ENCODE data around the gene LGI1. TPM values are rescaled to one million over a fixed set of nuclear protein-coding genes. Genes with fewer than 3 reads are reported as not detected.

Gene LGI1
- polyA plus RNA-seq, 1 donor (not counting 4 experiments of a cell fraction or from before 2014, with no cell fraction given): not detected

- H4K20me1 ChIP-seq (ENCODE audit: control insufficient read depth, extremely low read depth, insufficient read depth, low read length): no peaks in the 10 kb centered on the region
- no peaks in the 10 kb centered on the region for H3K9me1 ChIP-seq (ENCODE audit: control insufficient read depth, extremely low read depth, insufficient read depth, low read length)
- no peaks in the 10 kb centered on the region for H3K4me1 ChIP-seq (ENCODE audit: control insufficient read depth, extremely low read depth, insufficient read depth, low read length)
- peaks cover 5% of the 10 kb centered on the region for H3K27me3 ChIP-seq (ENCODE audit: control insufficient read depth, extremely low read depth, insufficient read depth, low read length)
- TF ChIP-seq EZH2 (IDR thresholded peaks at IDR 0.05; ENCODE audit: low read length) (no peak), CTCF (optimal IDR thresholded peaks at IDR 0.05 in 1 of 3, IDR thresholded peaks at IDR 0.05 in 1 of 3, conservative IDR thresholded peaks at IDR 0.05 in 1 of 3; ENCODE audit: extremely low read depth in 1 of 3, insufficient read depth in 2 of 3, low read length in 3 of 3) (peak; percentile 65 to 77 (median 75))
- H3K27ac ChIP-seq (ENCODE audit: control insufficient read depth, insufficient read depth, low read length): no peak overlapping the region
- H3K4me2 ChIP-seq (ENCODE audit: control insufficient read depth, extremely low read depth, insufficient read depth, low read depth, low read length): no peak overlapping the region
- H3K9me3 ChIP-seq (ENCODE audit: control insufficient read depth, low read depth, low read length): no peaks in the 10 kb centered on the region
- H3K4me3 ChIP-seq (ENCODE audit: control insufficient read depth in 2 of 3, extremely low read depth in 1 of 3, insufficient read depth in 2 of 3, low read depth in 1 of 3, low read length in 3 of 3): no peak overlapping the region
- dilution Hi-C loops (cut with MboI; ENCODE audit: extremely low pct_ligation_motif_present, low sequenced_read_pairs): no loop called here
- FAIRE-seq (no peak), DNase-seq (ENCODE audit: low read depth, low spot score) (no peak)
- no peaks in the 10 kb centered on the region for H3K79me2 ChIP-seq (ENCODE audit: control insufficient read depth, insufficient read depth, low read length)
- H3K9ac ChIP-seq (ENCODE audit: control insufficient read depth, extremely low read depth, insufficient read depth, low read length): no peak overlapping the region
- no peak overlapping the region for H2AFZ ChIP-seq (ENCODE audit: control insufficient read depth, low read length)
- no peaks in the 10 kb centered on the region for H3K36me3 ChIP-seq (ENCODE audit: control insufficient read depth in 2 of 2, extremely low read depth in 1 of 2, insufficient read depth in 2 of 2, low read length in 2 of 2)
Measured at GRCh38 chr10:93813507-93814465, 56.0 kb downstream of the LGI1 start.

- dilution Hi-C loops (cut with MboI; ENCODE audit: extremely low pct_ligation_motif_present, low sequenced_read_pairs): no loop called here
- Histone ChIP-seq H3K27ac (ENCODE audit: control insufficient read depth, insufficient read depth, low read length) (no peak overlapping the region), H4K20me1 (ENCODE audit: control insufficient read depth, extremely low read depth, insufficient read depth, low read length) (no peaks in the 10 kb centered on the region), H3K4me3 (ENCODE audit: control insufficient read depth in 2 of 3, extremely low read depth in 1 of 3, insufficient read depth in 2 of 3, low read depth in 1 of 3, low read length in 3 of 3) (no peak overlapping the region), H3K36me3 (ENCODE audit: control insufficient read depth in 2 of 2, extremely low read depth in 1 of 2, insufficient read depth in 2 of 2, low read length in 2 of 2) (no peaks in the 10 kb centered on the region), H3K27me3 (ENCODE audit: control insufficient read depth, extremely low read depth, insufficient read depth, low read length) (peaks cover 9% of the 10 kb centered on the region), H3K9me3 (ENCODE audit: control insufficient read depth, low read depth, low read length) (no peaks in the 10 kb centered on the region), H3K79me2 (ENCODE audit: control insufficient read depth, insufficient read depth, low read length) (no peaks in the 10 kb centered on the region), H3K9me1 (ENCODE audit: control insufficient read depth, extremely low read depth, insufficient read depth, low read length) (no peaks in the 10 kb centered on the region), H2AFZ (ENCODE audit: control insufficient read depth, low read length) (no peak overlapping the region), H3K4me1 (ENCODE audit: control insufficient read depth, extremely low read depth, insufficient read depth, low read length) (no peaks in the 10 kb centered on the region), H3K4me2 (ENCODE audit: control insufficient read depth, extremely low read depth, insufficient read depth, low read depth, low read length) (no peak overlapping the region), H3K9ac (ENCODE audit: control insufficient read depth, extremely low read depth, insufficient read depth, low read length) (no peak overlapping the region)
- FAIRE-seq (no peak), DNase-seq (ENCODE audit: low read depth, low spot score) (no peak)
- TF ChIP-seq CTCF (optimal IDR thresholded peaks at IDR 0.05 in 1 of 3, IDR thresholded peaks at IDR 0.05 in 1 of 3, conservative IDR thresholded peaks at IDR 0.05 in 1 of 3; ENCODE audit: extremely low read depth in 1 of 3, insufficient read depth in 2 of 3, low read length in 3 of 3) (no peak), EZH2 (IDR thresholded peaks at IDR 0.05; ENCODE audit: low read length) (no peak)
Measured at GRCh38 chr10:93815304-93816096, 57.8 kb downstream of the LGI1 start.

Data from keratinocyte (primary cell).